ACC112 (cell line): Measurements from ENCODE around the gene CFAP92.

Experiments used
- H2AFZ ChIP-seq: fragments of 200-600 bp; sonication (generic); one replicate; pipeline ENCODE4 v1.6.0; 2017; ENCODE audit warnings: antibody characterized with exemption, low read length; ENCODE audit not compliant: unreplicated experiment
- H3K27ac ChIP-seq: fragments of 200-600 bp; sonication (generic); 2 replicates; pipeline ENCODE4 v1.5.1; 2014; ENCODE audit warnings: low read depth, mild to moderate bottlenecking, antibody characterized with exemption, low read length, moderate library complexity
- H3K27me3 ChIP-seq: fragments of 200-600 bp; sonication (generic); 2 replicates; pipeline ENCODE4 v1.6.1; 2014; ENCODE audit warnings: mild to moderate bottlenecking, antibody characterized with exemption, low read length, moderate library complexity, mixed read lengths; ENCODE audit not compliant: insufficient read depth
- H3K36me3 ChIP-seq: fragments of 200-600 bp; sonication (generic); 2 replicates; pipeline ENCODE4 v1.6.1; 2016; ENCODE audit warnings: mild to moderate bottlenecking, antibody characterized with exemption, low read length, moderate library complexity, mixed read lengths; ENCODE audit not compliant: insufficient read depth
- H3K4me1 ChIP-seq: fragments of 200-600 bp; sonication (generic); one replicate; pipeline ENCODE4 v1.6.1; 2016; ENCODE audit warnings: low read length, mixed read lengths; ENCODE audit not compliant: insufficient read depth, unreplicated experiment, control insufficient read depth
- H3K4me3 ChIP-seq: fragments of 200-600 bp; sonication (generic); 2 replicates; pipeline ENCODE4 v1.5.1; 2014; ENCODE audit warnings: mild to moderate bottlenecking, low read depth, low read length
- H3K79me2 ChIP-seq: fragments of 200-600 bp; sonication (generic); one replicate; pipeline ENCODE4 v1.6.0; 2016; ENCODE audit warnings: low read length; ENCODE audit not compliant: control insufficient read depth, unreplicated experiment, insufficient read depth

The CFAP92 gene

GRCh38 chr3:129033633-129034321 is 39.9 kb upstream of the CFAP92 start:
- Histone ChIP-seq H2AFZ (no peak overlapping the region), H3K27me3 (0 out of 2 replicates have a peak, but pooled peaks cover 3% of the 10 kb centered on the region), H3K4me3 (no peak overlapping the region), H3K36me3 (no peaks in the 10 kb centered on the region), H3K79me2 (no peaks in the 10 kb centered on the region), H3K27ac (no peak overlapping the region), H3K4me1 (no peaks in the 10 kb centered on the region)

GRCh38 chr3:129033151-129033550 is 39.3 kb upstream of the CFAP92 start:
- no peak overlapping the region for H2AFZ ChIP-seq
- H3K4me3 ChIP-seq, result no peak overlapping the region
- no peaks in the 10 kb centered on the region for H3K4me1 ChIP-seq
- no peak overlapping the region for H3K27ac ChIP-seq
- 0 out of 2 replicates have a peak, but pooled peaks cover 3% of the 10 kb centered on the region for H3K27me3 ChIP-seq
- no peaks in the 10 kb centered on the region for H3K79me2 ChIP-seq
- no peaks in the 10 kb centered on the region for H3K36me3 ChIP-seq

GRCh38 chr3:129032716-129033115 is 38.8 kb upstream of the CFAP92 start:
- H3K36me3 ChIP-seq, result no peaks in the 10 kb centered on the region
- H3K27me3 ChIP-seq, result 0 out of 2 replicates have a peak, but pooled peaks cover 3% of the 10 kb centered on the region
- no peaks in the 10 kb centered on the region for H3K4me1 ChIP-seq
- no peaks in the 10 kb centered on the region for H3K79me2 ChIP-seq
- H2AFZ ChIP-seq, result no peak overlapping the region
- H3K27ac ChIP-seq, result no peak overlapping the region
- no peak overlapping the region for H3K4me3 ChIP-seq

GRCh38 chr3:129031476-129032215 is 37.8 kb upstream of the CFAP92 start:
- H3K4me3 ChIP-seq, result no peak overlapping the region
- no peaks in the 10 kb centered on the region for H3K36me3 ChIP-seq
- peaks cover 3% of the 10 kb centered on the region; the same call in 1 of the 2 replicates for H3K27me3 ChIP-seq
- no peak overlapping the region for H3K27ac ChIP-seq
- H2AFZ ChIP-seq, result no peak overlapping the region
- H3K79me2 ChIP-seq, result no peaks in the 10 kb centered on the region
- peaks cover 2% of the 10 kb centered on the region for H3K4me1 ChIP-seq

GRCh38 chr3:129030611-129031010 is 36.7 kb upstream of the CFAP92 start:
- Histone ChIP-seq H3K27ac (no peak overlapping the region), H3K79me2 (no peaks in the 10 kb centered on the region), H3K4me3 (no peak overlapping the region), H3K27me3 (peaks cover 13% of the 10 kb centered on the region; the same call in 1 of the 2 replicates), H3K36me3 (no peaks in the 10 kb centered on the region), H3K4me1 (peaks cover 5% of the 10 kb centered on the region), H2AFZ (no peak overlapping the region)

GRCh38 chr3:129028866-129029265 is 35.0 kb upstream of the CFAP92 start:
- H3K79me2 ChIP-seq, result no peaks in the 10 kb centered on the region
- no peaks in the 10 kb centered on the region for H3K36me3 ChIP-seq
- no peak overlapping the region for H3K4me3 ChIP-seq
- H2AFZ ChIP-seq, result no peak overlapping the region
- H3K27ac ChIP-seq, result no peak overlapping the region
- H3K27me3 ChIP-seq, result peaks cover 13% of the 10 kb centered on the region; the same call in 1 of the 2 replicates
- H3K4me1 ChIP-seq, result peaks cover 5% of the 10 kb centered on the region

GRCh38 chr3:129027544-129027880 is 33.6 kb upstream of the CFAP92 start:
- Histone ChIP-seq H2AFZ (peak overlapping the region; percentile 72), H3K4me1 (peaks cover 5% of the 10 kb centered on the region), H3K79me2 (no peaks in the 10 kb centered on the region), H3K4me3 (peak overlapping the region; percentile 74), H3K27ac (no peak overlapping the region), H3K36me3 (no peaks in the 10 kb centered on the region), H3K27me3 (peaks cover 13% of the 10 kb centered on the region; the same call in 1 of the 2 replicates)

- Histone ChIP-seq H3K27ac (no peak overlapping the region), H3K79me2 (no peaks in the 10 kb centered on the region), H3K4me3 (peak overlapping the region; percentile 74), H3K4me1 (peaks cover 5% of the 10 kb centered on the region), H3K27me3 (peaks cover 13% of the 10 kb centered on the region; the same call in 1 of the 2 replicates), H2AFZ (peak overlapping the region; percentile 83), H3K36me3 (no peaks in the 10 kb centered on the region)
These were observed 33.1 kb upstream of the CFAP92 start for GRCh38 chr3:129026728-129027543.

- Histone ChIP-seq H3K27me3 (peaks cover 13% of the 10 kb centered on the region; the same call in 1 of the 2 replicates), H3K4me1 (peaks cover 12% of the 10 kb centered on the region), H3K36me3 (no peaks in the 10 kb centered on the region), H3K27ac (no peak overlapping the region), H2AFZ (no peak overlapping the region), H3K79me2 (no peaks in the 10 kb centered on the region), H3K4me3 (no peak overlapping the region)
These were observed 32.0 kb upstream of the CFAP92 start for GRCh38 chr3:129025691-129026435.

- Histone ChIP-seq H2AFZ (no peak overlapping the region), H3K79me2 (no peaks in the 10 kb centered on the region), H3K27me3 (peaks cover 11% of the 10 kb centered on the region; the same call in 1 of the 2 replicates), H3K4me1 (peaks cover 14% of the 10 kb centered on the region), H3K27ac (no peak overlapping the region), H3K4me3 (no peak overlapping the region), H3K36me3 (no peaks in the 10 kb centered on the region)
These were observed 31.2 kb upstream of the CFAP92 start for GRCh38 chr3:129025108-129025507.
